IPS-11a (cell line): ENCODE measurements around the gene MIA2.
"Not testable (repeated sequence)": the region's sequence is repeated elsewhere in the genome, so short reads cannot be mapped to it uniquely, and the experiment has no call there.

Experiments used
- H3K4me3 ChIP-seq: one replicate; pipeline ENCODE4 v1.5.1; 2013; ENCODE audit warnings: low read depth, low read length, control low read depth

Gene MIA2

GRCh38 chr14:39233680-39234326, at the start of gene MIA2:
Gene MIA2 (plus strand): TSS chr14:39233915. CDS start chr14:39234115, 200 bp downstream.
- H3K4me3 ChIP-seq: no peak within 1 kb of the TSS

- no peak overlapping the region for H3K4me3 ChIP-seq
Measured at GRCh38 chr14:39184628-39185255, 49.0 kb upstream of the MIA2 start.

- H3K4me3 ChIP-seq: no peak overlapping the region
Measured at GRCh38 chr14:39185256-39186049, 48.3 kb upstream of the MIA2 start.

- H3K4me3 ChIP-seq: no peak overlapping the region
Measured at GRCh38 chr14:39186941-39187525, 46.7 kb upstream of the MIA2 start.

- H3K4me3 ChIP-seq: no peak overlapping the region
Measured at GRCh38 chr14:39203659-39204606, 29.8 kb upstream of the MIA2 start.

- not testable (repeated sequence) for H3K4me3 ChIP-seq
Measured at GRCh38 chr14:39207430-39207829, 26.3 kb upstream of the MIA2 start.

- H3K4me3 ChIP-seq: no peak overlapping the region
Measured at GRCh38 chr14:39211109-39211741, 22.5 kb upstream of the MIA2 start.

GRCh38 chr14:39212034-39212433, 21.7 kb upstream of the MIA2 start:
- H3K4me3 ChIP-seq: no peak overlapping the region

GRCh38 chr14:39212693-39213092, 21.0 kb upstream of the MIA2 start:
- H3K4me3 ChIP-seq: no peak overlapping the region

- H3K4me3 ChIP-seq: no peak overlapping the region
Measured at GRCh38 chr14:39217214-39217879, 16.4 kb upstream of the MIA2 start.

- H3K4me3 ChIP-seq: no peak overlapping the region
Measured at GRCh38 chr14:39218171-39218769, 15.4 kb upstream of the MIA2 start.

GRCh38 chr14:39219075-39219499, 14.6 kb upstream of the MIA2 start:
- no peak overlapping the region for H3K4me3 ChIP-seq

- not testable (repeated sequence) for H3K4me3 ChIP-seq
Measured at GRCh38 chr14:39220473-39220872, 13.2 kb upstream of the MIA2 start.

GRCh38 chr14:39228044-39228443, 5.7 kb upstream of the MIA2 start:
- H3K4me3 ChIP-seq: no peak overlapping the region

- no peak overlapping the region for H3K4me3 ChIP-seq
Measured at GRCh38 chr14:39228509-39229221, 5.0 kb upstream of the MIA2 start.

- no peak overlapping the region for H3K4me3 ChIP-seq
Measured at GRCh38 chr14:39229222-39229543, 4.5 kb upstream of the MIA2 start.

- no peak overlapping the region for H3K4me3 ChIP-seq
Measured at GRCh38 chr14:39229601-39230110, 4.1 kb upstream of the MIA2 start.

- H3K4me3 ChIP-seq: no peak overlapping the region
Measured at GRCh38 chr14:39230416-39231035, 3.2 kb upstream of the MIA2 start.
